HepG2 (cell line): ENCODE data around the gene CRY1. TPM values are rescaled to one million over a fixed set of nuclear protein-coding genes. Genes with fewer than 3 reads are reported as not detected.

Experiments used
- CEBPB ChIP-seq: IDR thresholded peaks from 2 replicates; pipeline ENCODE4 v1.6.1; 2011; ENCODE audit warnings: low read depth, low read length, improper control_type of control experiment, borderline replicate concordance
- ETS1 ChIP-seq: sonication (generic); formaldehyde crosslinking; IDR thresholded peaks from 2 replicates; pipeline ENCODE4 v1.4.0; 2020; ENCODE audit warnings: missing genetic modification reagents
- IKZF1 ChIP-seq: fragments of 450-650 bp; IDR thresholded peaks from 2 replicates; pipeline ENCODE4 v1.7.1; 2016
- JUNB ChIP-seq: sonication (generic); formaldehyde crosslinking; IDR thresholded peaks from 2 replicates; pipeline ENCODE4 v1.8.0; 2022; ENCODE audit warnings: missing genetic modification reagents, mild to moderate bottlenecking, borderline replicate concordance
- KDM3A ChIP-seq: IDR thresholded peaks from 2 replicates; pipeline ENCODE4 v1.6.1; 2018; ENCODE audit warnings: low read depth, missing compliant biosample characterization
- KDM6A ChIP-seq: IDR thresholded peaks from 2 replicates; pipeline ENCODE4 v1.6.1; 2016; ENCODE audit warnings: low read depth
- MAF1 ChIP-seq: sonication (generic); formaldehyde crosslinking; IDR thresholded peaks from 2 replicates; pipeline ENCODE4 v1.5.0; 2020; ENCODE audit warnings: missing genetic modification reagents, borderline replicate concordance
- MED8 ChIP-seq: sonication (generic); formaldehyde crosslinking; IDR thresholded peaks from 2 replicates; pipeline ENCODE4 v1.8.1; 2023; ENCODE audit warnings: mild to moderate bottlenecking, missing genetic modification reagents; ENCODE audit not compliant: insufficient replicate concordance
- MEIS1 ChIP-seq: sonication (generic); formaldehyde crosslinking; IDR thresholded peaks from 2 replicates; pipeline ENCODE4 v1.9.0; 2021; ENCODE audit warnings: mild to moderate bottlenecking, missing genetic modification reagents, moderate library complexity, borderline replicate concordance
- MIER3 ChIP-seq: IDR thresholded peaks from 2 replicates; pipeline ENCODE4 v1.6.1; 2016; ENCODE audit warnings: missing compliant biosample characterization, borderline replicate concordance
- MIXL1 ChIP-seq: IDR thresholded peaks from 2 replicates; pipeline ENCODE4 v1.6.1; 2016
- NBN ChIP-seq: fragments of 450-650 bp; conservative IDR thresholded peaks from 2 replicates; pipeline ENCODE4 v1.6.1; 2017
- NR0B2 ChIP-seq: sonication (generic); formaldehyde crosslinking; IDR thresholded peaks from 2 replicates; pipeline ENCODE4 v1.4.0; 2020; ENCODE audit warnings: mild to moderate bottlenecking, missing genetic modification reagents
- NR2F2 ChIP-seq: IDR thresholded peaks from 2 replicates; pipeline ENCODE4 v1.6.1; 2012; ENCODE audit warnings: low read depth, inconsistent platforms, borderline replicate concordance
- PAWR ChIP-seq: sonication (generic); formaldehyde crosslinking; IDR thresholded peaks from 2 replicates; pipeline ENCODE4 v1.4.0; 2020; ENCODE audit warnings: missing genetic modification reagents, mild to moderate bottlenecking, borderline replicate concordance
- RFX5 ChIP-seq: IDR thresholded peaks from 2 replicates; pipeline ENCODE4 v1.6.1; 2011; ENCODE audit warnings: low read depth, low read length, improper control_type of control experiment
- SAP130 ChIP-seq: IDR thresholded peaks from 2 replicates; pipeline ENCODE4 v1.6.1; 2016; ENCODE audit warnings: low read depth
- SMAD1 ChIP-seq: sonication (generic); formaldehyde crosslinking; IDR thresholded peaks from 2 replicates; pipeline ENCODE4 v1.4.0; 2020; ENCODE audit warnings: missing genetic modification reagents, low read depth, mild to moderate bottlenecking, borderline replicate concordance
- SPEN ChIP-seq: sonication (generic); formaldehyde crosslinking; IDR thresholded peaks from 2 replicates; pipeline ENCODE4 v1.5.1; 2020; ENCODE audit warnings: low read depth, mild to moderate bottlenecking, missing genetic modification reagents
- ZNF17 ChIP-seq: sonication (generic); formaldehyde crosslinking; IDR thresholded peaks from 2 replicates; pipeline ENCODE4 v1.5.0; 2020; ENCODE audit warnings: mild to moderate bottlenecking, missing genetic modification reagents
- ZNF235 ChIP-seq: sonication (generic); formaldehyde crosslinking; IDR thresholded peaks from 2 replicates; pipeline ENCODE4 v1.8.1; 2023; ENCODE audit warnings: mild to moderate bottlenecking, missing genetic modification reagents, borderline replicate concordance
- ZNF441 ChIP-seq: sonication (generic); formaldehyde crosslinking; IDR thresholded peaks from 2 replicates; pipeline ENCODE4 v1.7.0; 2021; ENCODE audit warnings: missing genetic modification reagents, borderline replicate concordance
- ZNF446 ChIP-seq: sonication (generic); formaldehyde crosslinking; IDR thresholded peaks from 2 replicates; pipeline ENCODE4 v1.5.0; 2020; ENCODE audit warnings: mild to moderate bottlenecking, missing genetic modification reagents
- ZNF580 ChIP-seq: IDR thresholded peaks from 2 replicates; pipeline ENCODE4 v1.6.1; 2016; ENCODE audit warnings: low read depth, borderline replicate concordance
- ZNF615 ChIP-seq: sonication (generic); formaldehyde crosslinking; IDR thresholded peaks from 2 replicates; pipeline ENCODE4 v1.5.0; 2020; ENCODE audit warnings: mild to moderate bottlenecking, missing genetic modification reagents, borderline replicate concordance
- ZNF749 ChIP-seq: sonication (generic); formaldehyde crosslinking; IDR thresholded peaks from 2 replicates; pipeline ENCODE4 v1.8.0; 2022; ENCODE audit warnings: mild to moderate bottlenecking, missing genetic modification reagents, moderate library complexity, borderline replicate concordance
- ZNF850 ChIP-seq: sonication (generic); formaldehyde crosslinking; conservative IDR thresholded peaks from 2 replicates; pipeline ENCODE4 v1.9.0; 2021; ENCODE audit warnings: mild to moderate bottlenecking, missing genetic modification reagents
- ZXDC ChIP-seq: sonication (generic); formaldehyde crosslinking; IDR thresholded peaks from 2 replicates; pipeline ENCODE4 v1.5.0; 2020; ENCODE audit warnings: mild to moderate bottlenecking, missing genetic modification reagents
- polyA plus RNA-seq, 8 experiments: library from polyadenylated mRNA; depleted of rRNA in 3 of 8; stranded (reverse) in 7 of 8; unstranded in 1 of 8; fragments of >200 nt; fragmentation: Illumina TruSeq in 4 of 8; extraction: Trizol in 4 of 8; gene quantifications; 2 replicates each; pipeline versions ENCODE4 v1.2.1 to v1.2.3, GENCODE V29; 2011 to 2016; ENCODE audit warnings: low read depth in 4 of 8, missing spikeins in 1 of 8, mixed read lengths in 1 of 8; ENCODE audit not compliant: insufficient read depth in 1 of 8
- total RNA-seq, 5 experiments: library from RNA; depleted of rRNA; stranded (reverse); fragments of >200 nt; fragmentation: Illumina TruSeq; extraction: Trizol; gene quantifications; 2 replicates each; pipeline ENCODE4 v1.2.3, GENCODE V29; 2016; ENCODE audit warnings: low read depth in 1 of 5

The CRY1 gene
- total and polyA plus RNA-seq, 2 of the 13 experiments (the other 11 are each of a cell fraction or from before 2014, with no cell fraction given) = 11.4 to 13.9 TPM

GRCh38 chr12:106955377-106956047, 137.8 kb downstream of the CRY1 start, which contains the start of gene TMEM263 (continued):
- 0 out of 2 replicates have a peak, but pooled peaks have one; percentile 57 for TF ChIP-seq ZNF749
- no peak; the same call in 1 of the 2 replicates for TF ChIP-seq NR0B2 (CRISPR knock-in tag)
- no peak for TF ChIP-seq NBN
- TF ChIP-seq IKZF1 = no peak
- peak; percentile 53 for TF ChIP-seq SAP130 (CRISPR knock-in tag)
- no peak; the same call in 1 of the 2 replicates for TF ChIP-seq ZNF235 (CRISPR knock-in tag)
- TF ChIP-seq ZNF446 (CRISPR knock-in tag) = peak; percentile 66; the same call in 1 of the 2 replicates
- TF ChIP-seq ZNF615 = no peak
- no peak for TF ChIP-seq ETS1 (CRISPR knock-in tag)
- peak; percentile 83; the same call in 1 of the 2 replicates for TF ChIP-seq ZNF850 (CRISPR knock-in tag)
- peak; percentile 48 for TF ChIP-seq ZNF441 (CRISPR knock-in tag)
- no peak for TF ChIP-seq KDM6A (CRISPR knock-in tag)
- no peak for TF ChIP-seq MAF1 (CRISPR knock-in tag)
- TF ChIP-seq ZNF580 (CRISPR knock-in tag) = peak; percentile 13; the same call in 1 of the 2 replicates
- TF ChIP-seq MED8 (CRISPR knock-in tag) = no peak
- peak; percentile 75 for TF ChIP-seq SPEN (CRISPR knock-in tag)
- TF ChIP-seq NR2F2 = no peak
- TF ChIP-seq KDM3A (CRISPR knock-in tag) = 0 out of 2 replicates have a peak, but pooled peaks have one; percentile 79
- TF ChIP-seq PAWR = no peak
- TF ChIP-seq RFX5 = no peak
- TF ChIP-seq MIER3 (CRISPR knock-in tag) = 0 out of 2 replicates have a peak, but pooled peaks have one; percentile 38
- no peak for TF ChIP-seq CEBPB
- TF ChIP-seq MIXL1 (CRISPR knock-in tag) = peak; percentile 15; the same call in 1 of the 2 replicates
- 0 out of 2 replicates have a peak, but pooled peaks have one; percentile 2 for TF ChIP-seq ZNF17 (CRISPR knock-in tag)
- TF ChIP-seq SMAD1 (CRISPR knock-in tag) = peak; percentile 60; the same call in 1 of the 2 replicates
- peak; percentile 99 for TF ChIP-seq ZXDC (CRISPR knock-in tag)
- no peak for TF ChIP-seq JUNB (CRISPR knock-in tag)
- peak; percentile 54; the same call in 1 of the 2 replicates for TF ChIP-seq MEIS1 (CRISPR knock-in tag)
